CD4-positive, alpha-beta memory T cell (primary cell): ENCODE results near the gene PUSL1. TPM values are rescaled to one million over a fixed set of nuclear protein-coding genes. Genes with fewer than 3 reads are reported as not detected.

Experiments used
- CTCF ChIA-PET: fragments of 350-600 bp; sonication (Branson Sonifier 250); formaldehyde crosslinking; loops from one replicate; lab custom pipeline; 2021; ENCODE audit warnings: inconsistent platforms; ENCODE audit not compliant: partially characterized antibody; lab: Charles Lee
- POLR2A ChIA-PET: fragments of 350-600 bp; sonication (Branson Sonifier 250); formaldehyde crosslinking; loops from one replicate; lab custom pipeline; 2021; ENCODE audit not compliant: partially characterized antibody; lab: Charles Lee
- DNase-seq, 5 donors: peaks; one replicate each; pipeline versions ENCODE4 v3.0.0 to v3.0.0-alpha.2; 2020 to 2022; ENCODE audit warnings: mixed read lengths in 1 of 5
- H3K27ac ChIP-seq: one replicate; pipeline ENCODE4 v1.7.0; 2013; ENCODE audit warnings: low read depth, low read length
- H3K27me3 ChIP-seq: 2 replicates; pipeline ENCODE4 v1.7.0; 2013; ENCODE audit warnings: mild to moderate bottlenecking, low read length, moderate library complexity; ENCODE audit not compliant: insufficient read depth
- H3K36me3 ChIP-seq: 2 replicates; pipeline ENCODE4 v1.7.0; 2013; ENCODE audit warnings: mild to moderate bottlenecking, low read length, moderate library complexity; ENCODE audit not compliant: insufficient read depth
- H3K4me1 ChIP-seq: 2 replicates; pipeline ENCODE4 v1.7.0; 2013; ENCODE audit warnings: mild to moderate bottlenecking, low read length, moderate library complexity; ENCODE audit not compliant: insufficient read depth
- H3K4me3 ChIP-seq, 2 donors: one replicate each; pipeline ENCODE4 v1.7.0; 2013; ENCODE audit warnings: low read length in 2 of 2, mild to moderate bottlenecking in 1 of 2
- H3K9me3 ChIP-seq, 2 donors: one replicate each; pipeline ENCODE4 v1.7.0; 2013; ENCODE audit warnings: low read length in 2 of 2, control low read depth in 1 of 2; ENCODE audit not compliant: control insufficient read depth in 1 of 2
- H3K27ac Mint-ChIP-seq, 7 donors: one replicate each; pipeline ENCODE4 v1.8.0; 2020 to 2021; ENCODE audit warnings: mixed read lengths in 7 of 7, mild to moderate bottlenecking in 6 of 7, inconsistent platforms in 3 of 7, moderate library complexity in 3 of 7
- H3K27me3 Mint-ChIP-seq, 2 donors: one replicate each; pipeline ENCODE4 v1.8.0; 2020 to 2021; ENCODE audit warnings: mixed read lengths in 2 of 2
- H3K36me3 Mint-ChIP-seq, 2 donors: one replicate each; pipeline ENCODE4 v1.8.0; 2020 to 2021; ENCODE audit warnings: mixed read lengths in 2 of 2, inconsistent platforms in 1 of 2, mild to moderate bottlenecking in 1 of 2
- H3K4me1 Mint-ChIP-seq, 4 donors: one replicate each; pipeline ENCODE4 v1.8.0; 2020 to 2021; ENCODE audit warnings: mixed read lengths in 4 of 4, mild to moderate bottlenecking in 1 of 4
- H3K4me3 Mint-ChIP-seq, 8 donors: one replicate each; pipeline ENCODE4 v1.8.0; 2020 to 2021; ENCODE audit warnings: mixed read lengths in 8 of 8, mild to moderate bottlenecking in 7 of 8, moderate library complexity in 6 of 8, inconsistent platforms in 3 of 8
- H3K9me3 Mint-ChIP-seq, 8 donors: one replicate each; pipeline ENCODE4 v1.8.0; 2020 to 2021; ENCODE audit warnings: mixed read lengths in 8 of 8, mild to moderate bottlenecking in 5 of 8, inconsistent platforms in 3 of 8, moderate library complexity in 1 of 8
- intact Hi-C: fragments of 100-400 bp; cut with micrococcal nuclease; formaldehyde crosslinking; loops from one replicate; pipeline ENCODE4 v1.15.1; 2023
- polyA plus RNA-seq, 2 donors: library from polyadenylated mRNA; unstranded; fragments of 300-500 nt; fragmentation: Illumina TruSeq; gene quantifications; one replicate each; pipeline ENCODE4 v1.2.3, GENCODE V29; 2021
- total RNA-seq, 2 experiments: library from RNA; stranded (reverse); gene quantifications; one replicate each; pipeline ENCODE4 v1.2.3, GENCODE V29; 2021

The PUSL1 gene
- total and polyA plus RNA-seq, 4 experiments from 2014 or later, result 15.4 to 27.9 (median 20.4) TPM

- H3K36me3 Mint-ChIP-seq, result no peaks in the 10 kb centered on the region
- peak overlapping the region in 2 of 7 donors; percentile 25 to 78 for H3K27ac Mint-ChIP-seq
- intact Hi-C loops, result no loop called here
- peaks cover 4 to 13% of the 10 kb centered on the region in 2 donors for H3K27me3 Mint-ChIP-seq
- no peaks in the 10 kb centered on the region for H3K9me3 ChIP-seq
- H3K4me1 Mint-ChIP-seq, result peaks cover 0 to 20% (median 7%) of the 10 kb centered on the region in 4 donors
- POLR2A ChIA-PET, result interaction anchor here (1.4 to 3.5 kb wide), 2 partner anchors 16 to 22 kb away, joined by 3 to 24 read pairs; partner anchors contain the start of gene AURKAIP1
- no peak overlapping the region for H3K4me3 ChIP-seq
- H3K4me1 ChIP-seq, result peaks cover 21% of the 10 kb centered on the region
- CTCF ChIA-PET, result interaction anchor here (1.8 kb wide), 1 partner anchor 19 kb away, joined by 9 read pairs; no protein-coding TSS in a partner anchor
- no peaks in the 10 kb centered on the region for H3K27me3 ChIP-seq
- peak overlapping the region in 6 of 8 donors; percentile 21 to 91 (median 50) for H3K4me3 Mint-ChIP-seq
- H3K27ac ChIP-seq, result no peak overlapping the region
- DNase-seq, result no peak
- H3K9me3 Mint-ChIP-seq, result peaks cover 0 to 2% (median 0%) of the 10 kb centered on the region in 8 donors
- no peaks in the 10 kb centered on the region for H3K36me3 ChIP-seq
Measured at GRCh38 chr1:1352786-1353388, 44.5 kb downstream of the PUSL1 start.

GRCh38 chr1:1353389-1354151 lies 45.2 kb downstream of the PUSL1 start:
- H3K36me3 Mint-ChIP-seq, result no peaks in the 10 kb centered on the region
- Histone ChIP-seq H3K27me3 (no peaks in the 10 kb centered on the region), H3K36me3 (no peaks in the 10 kb centered on the region), H3K4me1 (peaks cover 20% of the 10 kb centered on the region), H3K27ac (no peak overlapping the region), H3K9me3 (no peaks in the 10 kb centered on the region), H3K4me3 (no peak overlapping the region)
- ChIA-PET POLR2A (interaction anchor here (0.8 to 3.5 kb wide), 3 partner anchors 16 to 21 kb away, joined by 3 to 24 read pairs (median 3); partner anchors contain the start of gene AURKAIP1), CTCF (interaction anchor here (0.9 kb wide), 1 partner anchor 19 kb away, joined by 3 read pairs; no protein-coding TSS in a partner anchor)
- H3K4me3 Mint-ChIP-seq, result peak overlapping the region in 3 of 8 donors; percentile 25 to 55 (median 32)
- H3K9me3 Mint-ChIP-seq, result peaks cover 0 to 2% (median 0%) of the 10 kb centered on the region in 8 donors
- peak overlapping the region in 1 of 7 donors; percentile 30 for H3K27ac Mint-ChIP-seq
- DNase-seq, result no peak
- peaks cover 4 to 13% of the 10 kb centered on the region in 2 donors for H3K27me3 Mint-ChIP-seq
- H3K4me1 Mint-ChIP-seq, result peaks cover 0 to 20% (median 5%) of the 10 kb centered on the region in 4 donors
- intact Hi-C loops, result no loop called here

- peaks cover 26% of the 10 kb centered on the region for H3K4me1 ChIP-seq
- H3K9me3 Mint-ChIP-seq, result peaks cover 0 to 2% (median 0%) of the 10 kb centered on the region in 8 donors
- peaks cover 6 to 17% of the 10 kb centered on the region in 2 donors for H3K27me3 Mint-ChIP-seq
- peak overlapping the region in 1 of 7 donors; percentile 30 for H3K27ac Mint-ChIP-seq
- POLR2A ChIA-PET, result interaction anchor here (0.7 to 3.5 kb wide), 4 partner anchors 15 to 44 kb away, joined by 3 to 24 read pairs (median 3); partner anchors contain the start of genes AURKAIP1 and CCNL2
- peak overlapping the region in 5 of 8 donors; percentile 20 to 57 (median 38) for H3K4me3 Mint-ChIP-seq
- no peaks in the 10 kb centered on the region for H3K27me3 ChIP-seq
- no peak overlapping the region for H3K27ac ChIP-seq
- no peak overlapping the region for H3K4me3 ChIP-seq
- no peaks in the 10 kb centered on the region for H3K36me3 Mint-ChIP-seq
- no peaks in the 10 kb centered on the region for H3K9me3 ChIP-seq
- DNase-seq, result peak in 1 of 5 donors; percentile 32
- intact Hi-C loops, result no loop called here
- no peaks in the 10 kb centered on the region for H3K36me3 ChIP-seq
- CTCF ChIA-PET, result interaction anchor here (0.9 to 1.2 kb wide), 2 partner anchors 17 to 18 kb away, joined by 3 read pairs; no protein-coding TSS in a partner anchor
- peaks cover 2 to 26% (median 11%) of the 10 kb centered on the region in 4 donors for H3K4me1 Mint-ChIP-seq
Measured at GRCh38 chr1:1354271-1355247, 46.2 kb downstream of the PUSL1 start.

GRCh38 chr1:1355416-1355815 lies 47.0 kb downstream of the PUSL1 start:
- DNase-seq, result no peak
- Histone ChIP-seq H3K36me3 (no peaks in the 10 kb centered on the region), H3K27ac (no peak overlapping the region), H3K4me3 (no peak overlapping the region), H3K27me3 (no peaks in the 10 kb centered on the region), H3K9me3 (no peaks in the 10 kb centered on the region), H3K4me1 (peaks cover 26% of the 10 kb centered on the region)
- Mint-ChIP-seq H3K4me1 (peaks cover 2 to 27% (median 11%) of the 10 kb centered on the region in 4 donors), H3K27ac (no peak overlapping the region), H3K36me3 (no peaks in the 10 kb centered on the region), H3K9me3 (peaks cover 0 to 2% (median 0%) of the 10 kb centered on the region in 8 donors), H3K4me3 (no peak overlapping the region), H3K27me3 (peaks cover 6 to 17% of the 10 kb centered on the region in 2 donors)
- intact Hi-C loops, result no loop called here
- POLR2A ChIA-PET, result interaction anchor here (0.7 kb wide), 1 partner anchor 44 kb away, joined by 3 read pairs; the partner anchor contains the start of gene CCNL2
- CTCF ChIA-PET, result interaction anchor here (1.2 kb wide), 1 partner anchor 16 kb away, joined by 3 read pairs; no protein-coding TSS in a partner anchor

- Mint-ChIP-seq H3K27ac (no peak overlapping the region), H3K9me3 (peaks cover 0 to 2% (median 0%) of the 10 kb centered on the region in 8 donors), H3K4me1 (peaks cover 6 to 27% (median 13%) of the 10 kb centered on the region in 4 donors), H3K36me3 (no peaks in the 10 kb centered on the region), H3K4me3 (no peak overlapping the region), H3K27me3 (peaks cover 6 to 17% of the 10 kb centered on the region in 2 donors)
- ChIA-PET CTCF (interaction anchor here (1.2 kb wide), 1 partner anchor 15 kb away, joined by 3 read pairs; no protein-coding TSS in a partner anchor), POLR2A (no interaction called here)
- H3K27ac ChIP-seq, result no peak overlapping the region
- intact Hi-C loops, result no loop called here
- peaks cover 26% of the 10 kb centered on the region for H3K4me1 ChIP-seq
- no peaks in the 10 kb centered on the region for H3K9me3 ChIP-seq
- DNase-seq, result no peak
- H3K36me3 ChIP-seq, result no peaks in the 10 kb centered on the region
- no peaks in the 10 kb centered on the region for H3K27me3 ChIP-seq
- no peak overlapping the region for H3K4me3 ChIP-seq
Measured at GRCh38 chr1:1356166-1356795, 47.9 kb downstream of the PUSL1 start.

- Histone ChIP-seq H3K36me3 (no peaks in the 10 kb centered on the region), H3K27me3 (no peaks in the 10 kb centered on the region), H3K27ac (no peak overlapping the region), H3K4me1 (peaks cover 26% of the 10 kb centered on the region), H3K9me3 (no peaks in the 10 kb centered on the region), H3K4me3 (no peak overlapping the region)
- Mint-ChIP-seq H3K27me3 (peaks cover 6 to 17% of the 10 kb centered on the region in 2 donors), H3K9me3 (peaks cover 0 to 2% (median 0%) of the 10 kb centered on the region in 8 donors), H3K4me1 (peaks cover 6 to 26% (median 13%) of the 10 kb centered on the region in 4 donors), H3K4me3 (no peak overlapping the region), H3K27ac (no peak overlapping the region), H3K36me3 (no peaks in the 10 kb centered on the region)
- intact Hi-C loops, result no loop called here
- POLR2A ChIA-PET, result interaction anchor here (0.6 kb wide), 1 partner anchor 337 kb away, joined by 3 read pairs; no protein-coding TSS in a partner anchor
- no peak for DNase-seq
- CTCF ChIA-PET, result no interaction called here
Measured at GRCh38 chr1:1356796-1357401, 48.5 kb downstream of the PUSL1 start.
